Adrenal gland (tissue), 12 donors: Measurements from ENCODE around the gene OSBPL10. TPM values are rescaled to one million over a fixed set of nuclear protein-coding genes. Genes with fewer than 3 reads are reported as not detected.

Experiments used
- DNase-seq, 7 donors: peaks; one replicate each; pipeline ENCODE4 v3.0.0-alpha.2; 2019 to 2020
- H3K27ac ChIP-seq, 5 donors: fragments of 200-600 bp; sonication (generic) in 4 of 5; 1 replicate in 3 of 5; 2 replicates in 2 of 5; pipeline versions ENCODE4 v1.5.1 to v1.8.0; 2016 to 2020; ENCODE audit warnings: mild to moderate bottlenecking in 1 of 5
- H3K27me3 ChIP-seq: fragments of 200-600 bp; 2 replicates; pipeline ENCODE4 v1.8.0; 2021
- H3K36me3 ChIP-seq, 2 donors: fragments of 200-600 bp; replicated peaks in 1 of 2; 1 replicate in 1 of 2; 2 replicates in 1 of 2; pipeline versions ENCODE4 v1.5.1 to v1.8.0; 2018 to 2022
- H3K4me1 ChIP-seq, 2 donors: fragments of 200-600 bp; replicated peaks in 1 of 2; 1 replicate in 1 of 2; 2 replicates in 1 of 2; pipeline versions ENCODE4 v1.5.1 to v1.8.0; 2018 to 2021
- H3K4me3 ChIP-seq, 4 donors: fragments of 200-600 bp; sonication (generic) in 3 of 4; one replicate each; pipeline ENCODE4 v1.5.1; 2016 to 2018
- H3K9me3 ChIP-seq, 3 donors: fragments of 200-600 bp; sonication (generic) in 1 of 3; replicated peaks in 1 of 3; 1 replicate in 2 of 3; 2 replicates in 1 of 3; pipeline versions ENCODE4 v1.5.1 to v1.8.0; 2016 to 2021
- POLR2A ChIP-seq, 2 donors: fragments of 450-650 bp; IDR thresholded peaks; one replicate each; pipeline ENCODE4 v1.6.1; 2017; ENCODE audit warnings: antibody characterized with exemption in 2 of 2, mild to moderate bottlenecking in 2 of 2, moderate library complexity in 1 of 2
- WGBS, 4 donors: extraction: QIAGEN DNeasy Blood & Tissue Kit in 2 of 4; methylation state at CpG; one replicate each; pipeline versions ENCODE4 v1.1.5 to v1.1.7; 2013 to 2017; 5-methylcytosine and 5-hydroxymethylcytosine counted together
- intact Hi-C, 2 donors: fragments of 100-400 bp; cut with DNase I; formaldehyde crosslinking; loops; one replicate each; pipeline versions ENCODE4 v1.14.1 to v1.15.0; 2022 to 2023
- polyA plus RNA-seq, 3 donors: library from polyadenylated mRNA; stranded (reverse); fragments of 200-250 nt in 2 of 3; fragments of 350-450 nt in 1 of 3; fragmentation: Illumina TruSeq in 1 of 3; extraction: RNeasy Lipid Tissue Mini Kit (QIAGEN cat#74804) in 1 of 3; gene quantifications; one replicate each; pipeline ENCODE4 v1.2.3, GENCODE V29; 2013 to 2014
- total RNA-seq, 9 donors: library from RNA; depleted of rRNA in 4 of 9; stranded (reverse); fragments of >200 nt in 4 of 9; fragments of 120-200 nt in 1 of 9; fragmentation: NEBNext Ultra II Directional in 1 of 9; extraction: Animal tissue kit (Norgen Biotek cat#: 25700) in 1 of 9; gene quantifications; one replicate each; pipeline versions ENCODE4 v1.1.0 to v1.2.4, GENCODE V29; 2013 to 2023
- TF ChIP-seq, protein P1 (sequence below), 6 experiments: fragments of 450-650 bp in 4 of 6; fragments of 200-600 bp in 2 of 6; sonication (generic) in 1 of 6; IDR thresholded peaks; 1 replicate in 5 of 6; 2 replicates in 1 of 6; pipeline versions ENCODE4 v1.5.1 to v1.8.0; 2016 to 2021; ENCODE audit warnings: antibody characterized with exemption in 6 of 6, mild to moderate bottlenecking in 2 of 6, moderate library complexity in 1 of 6
- donor health status: healthy with polysubstance abuse.
- donor health status: Bipolar disorder and iron deficiency.
- donor health status: DM: yes; HTN: yes; CAD: no.
- donor health status: DM: no; HTN: no; CAD: no.
- donor health status: DM: no; HTN: no; CAD: no.
- donor health status: DM: yes; HTN: yes; CAD: no.

Gene OSBPL10
- total and polyA plus RNA-seq, 12 donors, result 2.0 to 55.6 (median 9.4) TPM

- TF ChIP-seq POLR2A (IDR thresholded peaks at IDR 0.05), result no peak
- TF ChIP-seq, protein P1, sequence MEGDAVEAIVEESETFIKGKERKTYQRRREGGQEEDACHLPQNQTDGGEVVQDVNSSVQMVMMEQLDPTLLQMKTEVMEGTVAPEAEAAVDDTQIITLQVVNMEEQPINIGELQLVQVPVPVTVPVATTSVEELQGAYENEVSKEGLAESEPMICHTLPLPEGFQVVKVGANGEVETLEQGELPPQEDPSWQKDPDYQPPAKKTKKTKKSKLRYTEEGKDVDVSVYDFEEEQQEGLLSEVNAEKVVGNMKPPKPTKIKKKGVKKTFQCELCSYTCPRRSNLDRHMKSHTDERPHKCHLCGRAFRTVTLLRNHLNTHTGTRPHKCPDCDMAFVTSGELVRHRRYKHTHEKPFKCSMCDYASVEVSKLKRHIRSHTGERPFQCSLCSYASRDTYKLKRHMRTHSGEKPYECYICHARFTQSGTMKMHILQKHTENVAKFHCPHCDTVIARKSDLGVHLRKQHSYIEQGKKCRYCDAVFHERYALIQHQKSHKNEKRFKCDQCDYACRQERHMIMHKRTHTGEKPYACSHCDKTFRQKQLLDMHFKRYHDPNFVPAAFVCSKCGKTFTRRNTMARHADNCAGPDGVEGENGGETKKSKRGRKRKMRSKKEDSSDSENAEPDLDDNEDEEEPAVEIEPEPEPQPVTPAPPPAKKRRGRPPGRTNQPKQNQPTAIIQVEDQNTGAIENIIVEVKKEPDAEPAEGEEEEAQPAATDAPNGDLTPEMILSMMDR (IDR thresholded peaks at IDR 0.05), result no peak
- Histone ChIP-seq H3K9me3 (no peaks in the 10 kb centered on the region), H3K27me3 (no peaks in the 10 kb centered on the region), H3K4me3 (no peak overlapping the region), H3K27ac (no peak overlapping the region), H3K4me1 (no peaks in the 10 kb centered on the region), H3K36me3 (no peaks in the 10 kb centered on the region)
- WGBS, 4 donors, result 96 to 100% (median 98%) methylated on average over 4 of the region's 4 CpGs
- intact Hi-C loops, result no loop called here
- no peak for DNase-seq
Observed at GRCh38 chr3:31798840-31799239, 182.2 kb downstream of the OSBPL10 start.

DNA sequence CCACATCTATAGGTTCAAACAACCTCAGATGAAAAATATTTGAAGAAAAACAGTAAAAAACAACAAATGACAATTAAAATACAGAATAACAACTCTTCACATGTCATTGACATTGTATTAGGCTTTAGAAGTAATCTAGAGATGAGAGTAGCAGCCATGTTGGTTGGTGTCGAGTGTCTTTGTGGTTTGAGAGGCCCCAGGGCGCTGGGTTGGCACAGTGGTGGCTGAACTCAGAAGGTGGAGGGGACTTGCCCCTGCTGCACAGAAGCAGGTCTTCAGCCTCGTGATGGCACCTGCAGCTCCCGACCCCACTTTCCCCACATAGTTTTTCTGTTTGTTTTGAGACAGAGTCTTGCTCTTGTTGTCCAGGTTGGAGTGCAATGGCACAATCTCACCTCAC is 187.2 kb downstream of the OSBPL10 start:
- Histone ChIP-seq H3K4me1 (no peaks in the 10 kb centered on the region), H3K9me3 (no peaks in the 10 kb centered on the region), H3K36me3 (no peaks in the 10 kb centered on the region), H3K27me3 (no peaks in the 10 kb centered on the region), H3K4me3 (no peak overlapping the region), H3K27ac (no peak overlapping the region)
- 88 to 99% (median 93%) methylated on average over 4 of the region's 4 CpGs for WGBS, 4 donors
- DNase-seq, result no peak
- intact Hi-C loops, result no loop called here
- TF ChIP-seq POLR2A (IDR thresholded peaks at IDR 0.05), result no peak
- TF ChIP-seq, protein P1 (IDR thresholded peaks at IDR 0.05), result no peak

DNA sequence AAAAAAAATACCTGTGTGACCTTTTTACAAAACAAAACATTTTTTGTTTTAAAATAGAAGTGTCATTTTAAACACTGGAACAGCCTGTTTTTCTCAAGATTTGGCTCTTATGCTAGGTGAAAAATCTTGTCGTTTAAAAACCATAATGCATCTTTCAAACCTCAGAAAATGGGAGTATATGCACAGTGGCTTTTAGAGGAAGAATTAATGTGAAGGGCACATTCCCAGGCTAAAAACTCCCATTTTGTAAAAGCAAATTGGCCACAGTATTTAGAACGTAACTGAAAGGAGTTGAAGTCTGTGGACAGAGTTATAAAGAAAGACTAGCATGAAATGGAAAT is 190.0 kb downstream of the OSBPL10 start:
- Histone ChIP-seq H3K27me3 (no peaks in the 10 kb centered on the region), H3K27ac (no peak overlapping the region), H3K9me3 (no peaks in the 10 kb centered on the region), H3K4me3 (no peak overlapping the region), H3K4me1 (no peaks in the 10 kb centered on the region), H3K36me3 (no peaks in the 10 kb centered on the region)
- WGBS, 4 donors, result 81 to 92% (median 81%) methylated on average over 2 of the region's 2 CpGs
- intact Hi-C loops, result no loop called here
- TF ChIP-seq, protein P1 (IDR thresholded peaks at IDR 0.05), result no peak
- DNase-seq, result no peak

DNA sequence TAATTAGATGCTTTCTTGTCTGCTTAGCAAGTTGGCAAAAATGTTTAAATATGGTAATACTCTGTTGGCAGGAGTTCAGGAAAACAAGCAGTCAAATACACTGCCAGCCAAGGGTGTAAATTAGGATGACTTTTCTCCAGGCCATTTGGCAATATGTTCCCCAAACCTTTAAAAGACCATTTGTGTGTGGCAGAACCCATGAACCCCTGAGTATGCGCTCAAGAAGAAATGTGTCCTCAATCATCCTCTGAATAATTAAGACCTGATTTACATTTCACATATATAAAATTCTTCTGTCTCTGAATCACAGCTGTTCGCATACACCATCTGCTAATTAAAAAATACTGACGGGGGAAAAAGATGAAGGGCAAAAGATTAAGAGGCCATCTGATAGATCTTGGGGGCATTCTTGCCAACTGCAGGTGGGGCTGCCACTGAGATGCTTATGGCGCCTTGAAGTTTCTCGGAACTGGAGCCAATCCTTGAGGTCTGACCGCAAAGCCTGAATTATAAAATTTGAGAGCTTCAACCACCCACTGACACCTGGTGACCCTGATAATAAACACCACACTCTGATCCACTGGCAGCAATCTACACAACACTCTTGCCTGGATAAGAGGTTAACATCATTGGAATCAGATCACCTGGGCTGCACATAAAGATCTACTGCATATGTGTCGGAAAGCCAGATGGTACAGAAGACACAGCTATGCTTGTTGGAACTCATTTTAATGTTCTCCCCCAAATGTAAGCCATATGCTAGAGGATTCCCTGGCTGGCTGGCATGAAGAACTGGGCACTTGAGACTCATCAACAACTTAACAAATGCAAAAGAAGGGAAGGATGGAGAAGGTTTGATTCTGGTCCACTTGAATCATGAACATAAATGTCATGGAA is 190.6 kb downstream of the OSBPL10 start:
- Histone ChIP-seq H3K36me3 (no peaks in the 10 kb centered on the region), H3K27ac (no peak overlapping the region), H3K4me3 (no peak overlapping the region), H3K27me3 (no peaks in the 10 kb centered on the region), H3K4me1 (no peaks in the 10 kb centered on the region), H3K9me3 (no peaks in the 10 kb centered on the region)
- intact Hi-C loops, result no loop called here
- TF ChIP-seq, protein P1 (IDR thresholded peaks at IDR 0.05), result no peak
- TF ChIP-seq POLR2A (IDR thresholded peaks at IDR 0.05), result no peak
- WGBS, 4 donors, result 92 to 97% (median 95%) methylated on average over 7 of the region's 7 CpGs
- DNase-seq, result no peak
